ENCODE measurements around the gene CLEC16A.
A peak's percentile ranks its signal among the peaks of the same experiment; 100 is the strongest.

CLEC16A gene

DNA sequence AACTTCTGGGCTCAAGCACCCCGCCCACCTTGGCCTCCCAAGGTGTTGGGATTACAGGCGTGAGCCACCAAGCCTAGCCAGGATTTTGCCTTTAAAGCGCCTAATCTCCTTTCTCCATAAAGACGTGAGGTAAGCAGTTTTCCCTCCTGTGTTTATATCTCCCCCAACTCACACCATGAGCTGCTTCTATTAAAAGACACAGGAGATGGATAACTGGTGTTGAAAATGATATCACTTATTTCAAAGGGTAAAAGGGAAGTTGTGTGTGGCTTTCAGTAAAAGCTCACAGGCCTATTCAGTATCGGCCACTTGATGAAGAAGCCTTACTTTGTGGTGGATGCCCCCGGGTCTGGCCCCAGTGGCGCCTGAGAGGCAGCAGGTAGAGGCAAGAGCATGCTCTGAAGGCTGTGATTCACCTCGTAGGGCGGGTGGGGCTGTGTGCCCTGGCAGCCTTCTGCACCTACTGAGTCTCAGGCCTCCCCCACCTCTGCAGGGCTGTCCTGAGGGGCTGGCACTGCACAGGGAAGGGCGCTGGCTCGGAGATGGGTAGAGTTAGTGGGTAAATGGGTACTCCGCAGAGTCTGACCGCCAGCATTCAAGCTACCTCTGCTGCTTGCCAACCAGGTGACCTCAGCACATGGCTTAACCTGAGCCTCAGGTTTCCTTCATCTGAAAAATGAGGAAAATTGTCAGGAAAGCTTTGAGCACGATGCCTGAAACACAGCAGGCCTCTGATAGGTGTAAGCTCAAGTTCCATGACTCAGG lies 146.8 kb downstream of the CLEC16A start:
- H3K27ac ChIP-seq: no peak overlapping the region
- POLR2A ChIA-PET (ENCODE audit: low non-redundant PET): no interaction called here
- TF ChIP-seq, protein P1, sequence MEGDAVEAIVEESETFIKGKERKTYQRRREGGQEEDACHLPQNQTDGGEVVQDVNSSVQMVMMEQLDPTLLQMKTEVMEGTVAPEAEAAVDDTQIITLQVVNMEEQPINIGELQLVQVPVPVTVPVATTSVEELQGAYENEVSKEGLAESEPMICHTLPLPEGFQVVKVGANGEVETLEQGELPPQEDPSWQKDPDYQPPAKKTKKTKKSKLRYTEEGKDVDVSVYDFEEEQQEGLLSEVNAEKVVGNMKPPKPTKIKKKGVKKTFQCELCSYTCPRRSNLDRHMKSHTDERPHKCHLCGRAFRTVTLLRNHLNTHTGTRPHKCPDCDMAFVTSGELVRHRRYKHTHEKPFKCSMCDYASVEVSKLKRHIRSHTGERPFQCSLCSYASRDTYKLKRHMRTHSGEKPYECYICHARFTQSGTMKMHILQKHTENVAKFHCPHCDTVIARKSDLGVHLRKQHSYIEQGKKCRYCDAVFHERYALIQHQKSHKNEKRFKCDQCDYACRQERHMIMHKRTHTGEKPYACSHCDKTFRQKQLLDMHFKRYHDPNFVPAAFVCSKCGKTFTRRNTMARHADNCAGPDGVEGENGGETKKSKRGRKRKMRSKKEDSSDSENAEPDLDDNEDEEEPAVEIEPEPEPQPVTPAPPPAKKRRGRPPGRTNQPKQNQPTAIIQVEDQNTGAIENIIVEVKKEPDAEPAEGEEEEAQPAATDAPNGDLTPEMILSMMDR (conservative IDR thresholded peaks at IDR 0.05; ENCODE audit: low read depth): no peak
- DNase-seq (ENCODE audit: low spot score): peak; percentile 28
- CTCF ChIA-PET: interaction anchor here (0.6 to 1.3 kb wide), 2 partner anchors 16 to 37 kb away, joined by 4 to 9 read pairs; no protein-coding TSS in a partner anchor

DNA sequence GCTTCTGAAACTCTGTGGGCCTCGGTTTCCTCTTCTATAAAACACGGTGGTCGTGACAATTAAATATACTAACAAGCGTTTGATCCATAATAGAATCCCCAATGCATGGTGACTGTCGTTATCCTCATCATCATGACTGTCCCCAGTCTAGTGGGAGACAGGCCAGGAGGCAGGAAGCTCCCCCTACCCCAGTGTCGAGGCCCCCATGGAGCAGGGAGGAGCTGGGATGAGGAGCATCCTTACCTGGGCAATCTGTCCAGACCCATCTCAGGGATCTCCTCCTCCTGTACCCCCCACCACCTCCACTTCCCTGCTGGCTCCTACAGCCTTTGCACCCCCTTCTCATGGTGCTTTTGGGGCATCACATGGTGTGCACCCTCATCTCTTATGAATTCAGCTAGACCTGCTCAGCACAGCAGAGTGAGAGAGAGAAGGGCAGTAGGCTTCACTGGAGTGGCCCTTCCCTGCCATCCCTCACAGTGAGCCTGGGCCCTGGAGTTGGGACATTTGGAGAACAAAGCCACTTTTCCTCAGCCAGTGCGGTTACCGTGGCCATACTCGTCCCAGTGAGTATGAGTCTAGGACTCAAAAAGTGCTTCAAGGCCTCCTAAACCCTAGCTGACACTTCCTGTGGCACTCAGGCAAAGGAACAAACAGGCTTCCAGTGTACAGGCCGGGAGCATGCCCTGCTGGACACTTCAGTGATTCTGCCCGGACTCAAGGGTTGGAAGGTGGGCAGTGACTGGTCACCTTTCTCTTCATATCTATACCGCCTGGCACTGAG lies 148.6 kb downstream of the CLEC16A start:
- TF ChIP-seq, protein P1 (conservative IDR thresholded peaks at IDR 0.05; ENCODE audit: low read depth): no peak
- H3K27ac ChIP-seq: peak overlapping the region; percentile 68
- POLR2A ChIA-PET (ENCODE audit: low non-redundant PET): interaction anchor here (0.5 kb wide), 1 partner anchor 23 kb away, joined by 3 read pairs; no protein-coding TSS in a partner anchor
- no peak for DNase-seq (ENCODE audit: low spot score)
- CTCF ChIA-PET: interaction anchor here (0.5 to 1.2 kb wide), 3 partner anchors 39 to 162 kb away, joined by 3 to 7 read pairs (median 3); no protein-coding TSS in a partner anchor

- CTCF ChIA-PET: interaction anchor here (0.5 to 1.2 kb wide), 2 partner anchors 89 to 161 kb away, joined by 3 to 7 read pairs; no protein-coding TSS in a partner anchor
- TF ChIP-seq, protein P1 (conservative IDR thresholded peaks at IDR 0.05; ENCODE audit: low read depth): no peak
- DNase-seq (ENCODE audit: low spot score): no peak
- POLR2A ChIA-PET (ENCODE audit: low non-redundant PET): interaction anchor here (0.5 kb wide), 1 partner anchor 23 kb away, joined by 3 read pairs; no protein-coding TSS in a partner anchor
- H3K27ac ChIP-seq: peak overlapping the region; percentile 68
These were observed 149.3 kb downstream of the CLEC16A start for GRCh38 chr16:11093572-11094074.

DNA sequence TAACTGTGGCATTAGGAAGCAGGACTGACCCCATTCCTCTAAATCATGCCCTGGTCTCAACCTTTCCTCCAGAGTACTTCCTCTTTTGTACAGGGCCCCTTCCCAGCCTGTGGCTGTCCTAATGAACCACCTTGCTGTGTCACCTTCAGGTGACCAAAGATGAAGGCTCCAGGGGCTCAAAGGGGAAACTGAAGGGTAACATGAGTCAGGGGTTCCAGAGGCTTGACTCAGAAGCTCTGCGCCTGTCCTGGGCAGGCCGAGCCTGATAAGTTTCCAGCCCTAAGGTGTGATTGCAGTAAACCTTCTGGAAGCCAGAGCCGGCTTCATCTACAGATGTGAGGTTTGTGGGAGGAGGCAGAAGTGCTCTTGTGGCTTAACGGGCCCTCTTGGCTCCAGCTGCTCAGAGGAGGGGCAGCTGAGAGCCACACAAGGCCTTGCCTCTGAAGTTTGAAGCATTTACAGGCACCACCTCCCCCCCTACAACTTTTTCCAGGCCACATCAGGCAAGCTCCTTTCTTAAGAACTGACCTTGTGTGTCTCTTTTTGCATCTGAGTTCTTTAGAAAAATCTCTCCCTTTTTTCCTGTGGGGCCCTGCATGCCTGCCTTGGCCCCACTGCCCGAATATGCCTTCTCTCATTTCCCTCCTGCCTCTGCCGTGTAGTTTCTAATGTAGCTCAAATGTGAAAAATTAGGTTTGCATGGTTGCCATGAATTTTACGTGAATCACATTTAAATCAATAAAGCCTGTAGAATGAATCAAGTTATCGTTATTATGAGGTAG lies 149.9 kb downstream of the CLEC16A start:
- ChIA-PET POLR2A (ENCODE audit: low non-redundant PET) (no interaction called here), CTCF (interaction anchor here (0.6 to 1.2 kb wide), 2 partner anchors 145 to 161 kb away, joined by 7 to 11 read pairs; no protein-coding TSS in a partner anchor)
- DNase-seq (ENCODE audit: low spot score): peak; percentile 44
- H3K27ac ChIP-seq: peak overlapping the region; percentile 68
- TF ChIP-seq, protein P1 (conservative IDR thresholded peaks at IDR 0.05; ENCODE audit: low read depth): no peak

- POLR2A ChIA-PET (ENCODE audit: low non-redundant PET): no interaction called here
- DNase-seq (ENCODE audit: low spot score): no peak
- CTCF ChIA-PET: no interaction called here
- TF ChIP-seq, protein P1 (conservative IDR thresholded peaks at IDR 0.05; ENCODE audit: low read depth): no peak
- H3K27ac ChIP-seq: no peak overlapping the region
These were observed 150.6 kb downstream of the CLEC16A start for GRCh38 chr16:11094857-11095565.

Data from RWPE1 (cell line).